IPS-18a (cell line): ENCODE measurements around the gene OTUB2.

ENCODE experiments used
- H3K27ac ChIP-seq: one replicate; pipeline ENCODE4 v1.5.1; 2013; ENCODE audit warnings: low read length
- H3K27me3 ChIP-seq: one replicate; pipeline ENCODE4 v1.6.1; 2013; ENCODE audit warnings: mild to moderate bottlenecking, low read length; ENCODE audit not compliant: control insufficient read depth, insufficient read depth
- H3K36me3 ChIP-seq: one replicate; pipeline ENCODE4 v1.6.1; 2013; ENCODE audit warnings: low read depth, low read length; ENCODE audit not compliant: control insufficient read depth
- H3K4me1 ChIP-seq: one replicate; pipeline ENCODE4 v1.6.1; 2013; ENCODE audit warnings: low read depth, low read length; ENCODE audit not compliant: control insufficient read depth
- H3K4me3 ChIP-seq: one replicate; pipeline ENCODE4 v1.5.1; 2013; ENCODE audit warnings: low read length
- H3K9ac ChIP-seq: one replicate; pipeline ENCODE4 v1.6.1; 2013; ENCODE audit warnings: mild to moderate bottlenecking, low read length, moderate library complexity
- H3K9me3 ChIP-seq: one replicate; pipeline ENCODE4 v1.6.1; 2013; ENCODE audit warnings: low read depth, low read length; ENCODE audit not compliant: control insufficient read depth

Gene OTUB2

GRCh38 chr14:94026173-94026888 lies at the start of gene OTUB2:
OTUB2 (plus strand) TSS chr14:94026340; CDS start chr14:94026538, 198 bp downstream.
- no peak within 1 kb of the TSS for H3K9ac ChIP-seq
- H3K27me3 ChIP-seq, result no peaks in the 10 kb centered on the region
- peaks cover 17% of the 10 kb centered on the region for H3K4me1 ChIP-seq
- H3K9me3 ChIP-seq, result no peaks in the 10 kb centered on the region
- H3K36me3 ChIP-seq, result no peaks in the 10 kb centered on the region
- H3K27ac ChIP-seq, result no peak within 1 kb of the TSS
- peak within 1 kb of the TSS; percentile 48 for H3K4me3 ChIP-seq

GRCh38 chr14:93976477-93977057 lies 49.6 kb upstream of the OTUB2 start, which contains the start of gene ASB2:
ASB2 (minus strand) TSS chr14:93976570; CDS start chr14:93964539, 12,031 bp downstream.
- no peak within 1 kb of the TSS for H3K27ac ChIP-seq

GRCh38 chr14:93977171-93977570 lies 49.0 kb upstream of the OTUB2 start:
- Histone ChIP-seq H3K4me3 (no peak overlapping the region), H3K27me3 (no peaks in the 10 kb centered on the region), H3K4me1 (no peaks in the 10 kb centered on the region), H3K9ac (no peak overlapping the region), H3K9me3 (no peaks in the 10 kb centered on the region), H3K27ac (no peak overlapping the region), H3K36me3 (no peaks in the 10 kb centered on the region)

More at GRCh38 chr14:93976477-93977057, 49.6 kb upstream of the OTUB2 start, which contains the start of gene ASB2:
- Histone ChIP-seq H3K27me3 (no peaks in the 10 kb centered on the region), H3K36me3 (no peaks in the 10 kb centered on the region), H3K4me3 (no peak within 1 kb of the TSS), H3K4me1 (no peaks in the 10 kb centered on the region), H3K9me3 (no peaks in the 10 kb centered on the region), H3K9ac (no peak within 1 kb of the TSS)

- Histone ChIP-seq H3K4me1 (no peaks in the 10 kb centered on the region), H3K36me3 (no peaks in the 10 kb centered on the region), H3K27me3 (no peaks in the 10 kb centered on the region), H3K27ac (no peak overlapping the region), H3K4me3 (no peak overlapping the region), H3K9me3 (no peaks in the 10 kb centered on the region), H3K9ac (no peak overlapping the region)
These were observed 48.2 kb upstream of the OTUB2 start for GRCh38 chr14:93977790-93978581.

- Histone ChIP-seq H3K27ac (no peak overlapping the region), H3K4me3 (no peak overlapping the region), H3K9ac (no peak overlapping the region), H3K9me3 (no peaks in the 10 kb centered on the region), H3K4me1 (peaks cover under 1% of the 10 kb centered on the region), H3K27me3 (no peaks in the 10 kb centered on the region), H3K36me3 (no peaks in the 10 kb centered on the region)
These were observed 47.4 kb upstream of the OTUB2 start for GRCh38 chr14:93978735-93979134.

- Histone ChIP-seq H3K27me3 (no peaks in the 10 kb centered on the region), H3K4me1 (peaks cover 3% of the 10 kb centered on the region), H3K4me3 (no peak overlapping the region), H3K9ac (no peak overlapping the region), H3K36me3 (no peaks in the 10 kb centered on the region), H3K27ac (no peak overlapping the region), H3K9me3 (no peaks in the 10 kb centered on the region)
These were observed 45.5 kb upstream of the OTUB2 start for GRCh38 chr14:93980456-93981201.

- H3K9ac ChIP-seq, result no peak overlapping the region
- H3K4me3 ChIP-seq, result no peak overlapping the region
- H3K27me3 ChIP-seq, result no peaks in the 10 kb centered on the region
- peaks cover 3% of the 10 kb centered on the region for H3K4me1 ChIP-seq
- no peak overlapping the region for H3K27ac ChIP-seq
- no peaks in the 10 kb centered on the region for H3K36me3 ChIP-seq
- H3K9me3 ChIP-seq, result no peaks in the 10 kb centered on the region
These were observed 44.6 kb upstream of the OTUB2 start for GRCh38 chr14:93981316-93982229.

GRCh38 chr14:93982230-93983007 lies 43.7 kb upstream of the OTUB2 start:
- Histone ChIP-seq H3K27me3 (no peaks in the 10 kb centered on the region), H3K4me3 (no peak overlapping the region), H3K9ac (no peak overlapping the region), H3K36me3 (no peaks in the 10 kb centered on the region), H3K9me3 (no peaks in the 10 kb centered on the region), H3K4me1 (peaks cover 3% of the 10 kb centered on the region), H3K27ac (no peak overlapping the region)

- Histone ChIP-seq H3K4me1 (peaks cover 3% of the 10 kb centered on the region), H3K27me3 (no peaks in the 10 kb centered on the region), H3K27ac (no peak overlapping the region)
These were observed 42.1 kb upstream of the OTUB2 start for GRCh38 chr14:93984070-93984469.

GRCh38 chr14:93984987-93985410 lies 41.1 kb upstream of the OTUB2 start:
- H3K4me1 ChIP-seq, result peaks cover 3% of the 10 kb centered on the region
- no peak overlapping the region for H3K4me3 ChIP-seq
- H3K36me3 ChIP-seq, result no peaks in the 10 kb centered on the region
- H3K9me3 ChIP-seq, result no peaks in the 10 kb centered on the region
- H3K9ac ChIP-seq, result no peak overlapping the region
- no peak overlapping the region for H3K27ac ChIP-seq
- no peaks in the 10 kb centered on the region for H3K27me3 ChIP-seq

More at GRCh38 chr14:93984070-93984469, 42.1 kb upstream of the OTUB2 start:
- Histone ChIP-seq H3K9me3 (no peaks in the 10 kb centered on the region), H3K4me3 (no peak overlapping the region), H3K36me3 (no peaks in the 10 kb centered on the region), H3K9ac (no peak overlapping the region)
